ENCODE measurements around the gene BTRC.

The BTRC gene

DNA sequence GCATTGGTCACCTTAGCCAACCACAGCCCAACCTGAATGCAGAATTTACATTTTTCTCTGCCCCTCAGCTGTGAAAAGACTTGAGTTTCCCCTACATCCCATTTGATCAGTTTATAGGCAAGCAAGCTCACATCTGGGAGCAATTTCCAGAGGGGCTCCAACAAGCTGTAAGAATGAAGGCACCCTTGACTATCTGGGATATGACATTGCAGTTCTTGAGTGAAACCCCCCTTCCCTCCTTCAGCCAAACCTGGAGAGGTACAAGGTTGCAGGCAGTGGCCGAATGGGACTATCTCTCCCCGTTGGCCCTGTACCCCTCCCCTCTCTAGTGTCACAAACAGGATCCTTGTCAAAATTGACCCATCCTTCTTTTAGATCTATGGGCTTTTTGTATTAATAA is 203.6 kb downstream of the BTRC start:
- TF ChIP-seq POLR2A (IDR thresholded peaks at IDR 0.05; ENCODE audit: low read length): no peak
- no peak for TF ChIP-seq GATA1 (IDR thresholded peaks at IDR 0.05; ENCODE audit: low read depth, low read length)
- DNase-seq: no peak

DNA sequence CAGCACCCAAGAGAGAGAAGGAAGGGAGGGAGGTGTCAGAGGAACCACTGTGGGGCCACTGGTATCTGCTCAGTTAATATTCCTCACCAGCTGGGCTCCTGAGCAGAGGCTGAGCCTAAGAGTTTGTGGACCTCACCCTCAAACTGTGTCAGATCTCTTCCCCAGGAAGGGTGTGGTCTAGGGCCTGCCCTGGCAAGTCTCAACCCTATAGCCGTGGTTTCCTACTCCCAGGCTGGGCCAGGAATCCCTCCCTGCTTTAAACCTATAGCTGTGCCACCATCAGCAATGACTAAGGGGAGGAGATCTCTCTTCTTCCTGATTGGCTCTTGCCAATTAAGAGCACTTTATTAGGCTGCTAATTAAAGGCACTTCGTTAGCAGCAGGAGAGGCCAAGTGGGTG is 204.2 kb downstream of the BTRC start:
- peak; percentile 67 to 74 for DNase-seq
- TF ChIP-seq GATA1 (IDR thresholded peaks at IDR 0.05; ENCODE audit: low read depth, low read length) (no peak), POLR2A (IDR thresholded peaks at IDR 0.05; ENCODE audit: low read length) (peak; percentile 24)

DNA sequence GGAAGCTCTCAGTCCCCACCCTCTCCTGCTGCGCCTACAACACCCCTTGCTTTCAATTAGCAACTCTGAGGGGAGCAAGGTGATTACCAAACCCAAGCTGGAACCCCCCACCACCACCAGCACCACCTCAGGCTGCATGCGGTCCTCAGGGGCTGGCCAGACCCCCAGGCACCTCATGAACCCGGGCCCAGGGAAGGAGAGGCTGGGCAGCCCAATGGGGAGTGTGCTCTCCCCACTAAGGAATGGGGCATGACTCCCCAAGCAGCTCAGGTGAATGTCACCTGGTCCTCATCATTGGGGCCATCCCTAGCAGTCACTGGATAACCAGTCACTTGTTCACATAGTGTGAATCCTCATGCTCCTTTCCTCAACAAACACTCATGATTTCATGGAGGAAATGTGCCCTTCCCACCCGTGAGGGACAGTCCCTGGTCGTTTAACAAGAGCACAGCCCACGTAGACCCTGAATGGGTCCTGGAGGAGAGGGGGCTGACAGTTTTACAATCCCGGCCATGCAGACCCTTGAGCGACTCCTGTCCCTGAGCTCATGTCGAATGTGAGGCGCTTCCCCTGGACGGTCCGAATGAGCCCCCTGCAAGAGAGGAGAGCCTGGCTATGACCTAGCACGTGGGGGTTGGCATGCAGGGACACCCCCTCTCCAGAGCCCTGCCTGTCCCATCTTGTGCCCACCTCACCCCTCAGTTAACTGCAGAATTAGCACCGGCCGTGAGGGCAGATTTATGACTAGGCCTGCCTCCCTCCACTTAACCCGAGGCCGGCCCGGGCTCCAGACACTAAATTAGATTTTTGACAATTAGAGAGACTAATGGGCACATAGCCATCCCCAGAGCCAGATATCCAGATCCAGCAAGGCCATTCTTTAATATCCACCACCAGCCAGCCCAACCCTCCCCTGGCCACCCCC is 205.0 kb downstream of the BTRC start:
- TF ChIP-seq GATA1 (IDR thresholded peaks at IDR 0.05; ENCODE audit: low read depth, low read length) (no peak), POLR2A (IDR thresholded peaks at IDR 0.05; ENCODE audit: low read length) (peak; percentile 3)
- no peak for DNase-seq

DNA sequence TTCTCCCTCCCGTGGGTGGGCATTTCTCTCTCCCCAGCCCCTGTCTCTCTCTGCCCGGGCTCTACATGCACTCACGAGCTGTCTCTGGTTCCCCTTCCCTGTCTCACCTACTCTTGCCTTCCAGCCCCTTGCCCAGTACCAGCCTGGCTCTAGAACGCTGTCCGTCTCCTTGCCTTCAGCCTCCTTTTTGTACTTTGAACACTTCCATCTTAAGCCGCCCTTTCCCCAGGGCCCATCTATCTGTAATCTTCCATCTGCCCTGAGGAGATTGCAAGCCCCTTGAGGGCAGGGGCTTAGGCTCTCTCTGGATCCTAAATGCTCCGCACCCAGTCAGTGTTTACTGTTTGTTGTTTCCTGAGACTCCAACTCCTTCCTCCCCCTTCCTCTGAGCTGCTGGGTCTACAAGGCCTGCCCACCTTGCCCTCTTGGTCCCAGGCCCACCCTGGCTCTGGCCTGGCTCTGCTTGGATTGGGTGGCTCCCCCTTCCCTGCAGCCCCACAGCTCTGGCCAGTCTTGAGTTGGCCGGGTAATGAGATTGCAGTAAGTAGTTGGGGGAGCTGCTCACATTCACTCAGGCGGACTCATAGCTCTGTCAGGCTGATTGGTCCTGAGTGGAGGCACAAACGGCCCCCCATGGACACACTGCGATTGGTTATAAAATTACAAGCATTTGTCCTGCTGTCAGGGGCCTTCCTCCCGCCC is 205.8 kb downstream of the BTRC start:
- DNase-seq: no peak
- TF ChIP-seq POLR2A (IDR thresholded peaks at IDR 0.05; ENCODE audit: low read length): no peak
- no peak for TF ChIP-seq GATA1 (IDR thresholded peaks at IDR 0.05; ENCODE audit: low read depth, low read length)

- TF ChIP-seq POLR2A (IDR thresholded peaks at IDR 0.05; ENCODE audit: low read length): no peak
- DNase-seq: no peak
Observed at GRCh38 chr10:101560298-101561067, 206.5 kb downstream of the BTRC start.

- TF ChIP-seq GATA1 (IDR thresholded peaks at IDR 0.05; ENCODE audit: low read depth, low read length) (no peak), POLR2A (IDR thresholded peaks at IDR 0.05; ENCODE audit: low read length) (no peak)
- no peak for DNase-seq
Observed at GRCh38 chr10:101561068-101561915, 207.3 kb downstream of the BTRC start.

- TF ChIP-seq POLR2A (IDR thresholded peaks at IDR 0.05; ENCODE audit: low read length) (no peak), GATA1 (IDR thresholded peaks at IDR 0.05; ENCODE audit: low read depth, low read length) (no peak)
- DNase-seq: no peak
Observed at GRCh38 chr10:101562231-101562630, 208.3 kb downstream of the BTRC start.

- no peak for DNase-seq
- no peak for TF ChIP-seq GATA1 (IDR thresholded peaks at IDR 0.05; ENCODE audit: low read depth, low read length)
- TF ChIP-seq POLR2A (IDR thresholded peaks at IDR 0.05; ENCODE audit: low read length): no peak
Observed at GRCh38 chr10:101563007-101563406, 209.0 kb downstream of the BTRC start.

- TF ChIP-seq GATA1 (IDR thresholded peaks at IDR 0.05; ENCODE audit: low read depth, low read length) (no peak), POLR2A (IDR thresholded peaks at IDR 0.05; ENCODE audit: low read length) (no peak)
- DNase-seq: no peak
Observed at GRCh38 chr10:101563497-101564040, 209.6 kb downstream of the BTRC start.

GRCh38 chr10:101564490-101564991 is 210.6 kb downstream of the BTRC start:
- TF ChIP-seq GATA1 (IDR thresholded peaks at IDR 0.05; ENCODE audit: low read depth, low read length): no peak
- no peak for TF ChIP-seq POLR2A (IDR thresholded peaks at IDR 0.05; ENCODE audit: low read length)
- DNase-seq: no peak

DNA sequence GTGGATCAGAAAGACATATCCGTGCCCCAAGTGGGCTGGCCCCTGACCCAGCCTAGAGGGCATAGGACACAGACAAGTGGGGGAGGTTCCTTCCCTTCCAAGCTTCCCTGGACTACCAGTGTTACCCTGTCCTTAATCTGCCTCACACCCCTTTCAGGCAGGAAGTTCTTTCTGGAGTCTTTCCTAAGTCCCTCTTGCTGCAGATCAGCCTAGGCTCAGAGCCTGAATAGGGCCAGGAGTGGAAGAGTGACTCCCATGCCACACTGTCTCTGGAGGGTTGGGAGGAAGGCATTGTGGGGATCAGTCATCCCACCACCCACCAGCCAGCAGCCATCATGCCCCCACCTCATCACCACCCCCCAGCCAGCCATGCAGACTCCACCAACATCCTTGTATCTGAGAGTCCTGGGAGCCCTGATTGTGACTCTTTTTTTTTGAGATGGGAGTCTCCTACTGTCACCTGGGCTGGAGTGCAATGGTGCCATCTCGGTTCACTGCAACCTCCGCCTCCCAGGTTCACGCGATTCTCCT is 211.5 kb downstream of the BTRC start:
- no peak for DNase-seq
- no peak for TF ChIP-seq POLR2A (IDR thresholded peaks at IDR 0.05; ENCODE audit: low read length)
- TF ChIP-seq GATA1 (IDR thresholded peaks at IDR 0.05; ENCODE audit: low read depth, low read length): no peak

DNA sequence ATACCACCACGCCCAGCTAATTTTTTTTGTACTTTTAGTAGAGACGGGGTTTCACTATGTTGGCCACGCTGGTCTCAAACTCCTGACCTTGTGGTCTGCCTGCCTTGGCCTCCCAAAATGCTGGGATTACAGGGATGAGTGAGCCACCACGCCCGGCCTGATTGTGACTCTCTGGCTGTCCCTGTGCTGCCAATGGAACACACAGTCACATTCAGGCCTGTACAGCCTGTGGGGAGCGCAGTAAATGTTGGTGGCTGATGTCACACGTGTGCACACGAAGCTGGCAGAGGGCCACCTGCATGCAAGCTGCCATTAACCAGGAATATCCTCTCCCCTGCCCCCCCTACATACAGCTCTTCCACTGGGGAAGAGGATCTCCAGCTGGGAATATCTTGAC is 212.0 kb downstream of the BTRC start:
- TF ChIP-seq GATA1 (IDR thresholded peaks at IDR 0.05; ENCODE audit: low read depth, low read length): no peak

More for the DNA sequence above, 212.0 kb downstream of the BTRC start:
- DNase-seq: no peak
